ENCODE results near the gene MRPL4. TPM values are rescaled to one million over a fixed set of nuclear protein-coding genes. Genes with fewer than 3 reads are reported as not detected.

MRPL4 gene
- total RNA-seq, 1 donor from 2014 or later = 71.8 TPM

GRCh38 chr19:10295305-10295846 lies 43.4 kb downstream of the MRPL4 start:
- DNase-seq (ENCODE audit: low spot score) = no peak
- intact Hi-C loops (cut with DNase I) = no loop called here

- intact Hi-C loops (cut with DNase I) = no loop called here
- DNase-seq (ENCODE audit: low spot score) = no peak
Measured at GRCh38 chr19:10295847-10296591, 44.0 kb downstream of the MRPL4 start.

- intact Hi-C loops (cut with DNase I) = no loop called here
- DNase-seq (ENCODE audit: low spot score) = no peak
Measured at GRCh38 chr19:10299545-10300458, 47.8 kb downstream of the MRPL4 start.

GRCh38 chr19:10305139-10305806 lies 53.3 kb downstream of the MRPL4 start:
- intact Hi-C loops (cut with DNase I) = no loop called here
- no peak for DNase-seq (ENCODE audit: low spot score)

DNA sequence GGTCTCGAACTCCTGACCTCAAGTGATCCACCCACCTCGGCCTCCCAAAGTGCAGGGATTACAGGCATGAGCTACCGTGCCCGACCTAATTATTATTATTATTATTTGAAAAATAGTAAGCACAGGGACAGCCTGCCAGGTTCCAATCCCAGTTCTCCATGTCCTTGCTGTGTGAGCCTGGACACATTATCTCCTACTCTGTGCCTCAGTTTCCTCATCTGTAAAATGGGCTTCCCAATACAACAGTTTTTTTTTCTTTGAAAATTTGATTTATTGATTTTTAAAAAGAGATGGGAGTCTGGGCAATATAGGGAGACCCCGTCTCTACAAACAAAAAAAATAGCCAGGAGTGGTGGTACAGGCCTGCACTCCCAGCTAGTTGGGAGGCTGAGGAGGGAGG lies 54.3 kb downstream of the MRPL4 start:
- intact Hi-C loops (cut with DNase I) = no loop called here
- DNase-seq (ENCODE audit: low spot score) = no peak

DNA sequence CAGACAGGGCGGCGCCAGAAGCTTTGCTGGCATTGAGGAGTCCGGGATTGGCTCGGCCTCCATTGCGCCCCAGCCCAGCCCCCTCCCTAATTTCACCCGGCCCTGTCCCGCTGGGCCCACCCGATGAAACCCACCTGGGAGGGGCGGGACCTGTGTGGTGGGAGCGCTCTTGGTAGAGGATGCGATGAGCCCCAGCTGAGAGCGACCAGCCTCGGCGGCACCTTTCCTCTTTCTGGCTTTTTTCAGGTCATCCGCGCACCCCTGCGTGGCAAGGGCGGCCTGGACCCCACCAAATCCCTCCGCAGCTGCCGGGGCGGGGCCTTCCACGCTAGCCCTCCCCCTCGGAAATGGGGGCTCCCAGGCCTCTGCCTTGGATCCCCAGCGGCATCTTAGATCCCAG lies 57.4 kb downstream of the MRPL4 start, which contains the start of gene ZGLP1:
Gene ZGLP1 (minus strand): TSS at position 393 of the 400 bp plus-strand sequence.
- DNase-seq (ENCODE audit: low spot score) = no peak

More for the DNA sequence above, 57.4 kb downstream of the MRPL4 start, which contains the start of gene ZGLP1:
- intact Hi-C loops (cut with DNase I) = no loop called here

Small RNA genes within 50 kb of the gene (microRNA-seq; reads per million reads assigned to microRNA genes)
- gene MIR4322 = not detected

Other genes starting within 250 kb of the MRPL4 start
- gene COL5A3, start 241.7 kb upstream of the MRPL4 start, total RNA-seq = 8.9 TPM
- gene RDH8, start 238.7 kb upstream of the MRPL4 start, total RNA-seq = not detected
- gene SHFL, start 165.9 kb upstream of the MRPL4 start, total RNA-seq = 9.4 TPM
- gene ANGPTL6, start 149.5 kb upstream of the MRPL4 start, total RNA-seq = 0.19 TPM
- gene PPAN, start 145.9 kb upstream of the MRPL4 start, total RNA-seq = 29.5 TPM
- gene P2RY11, start 140.5 kb upstream of the MRPL4 start, total RNA-seq = 10.0 TPM
- 126 TPM for gene EIF3G, start 132.3 kb upstream of the MRPL4 start, total RNA-seq
- gene DNMT1, start 57.3 kb upstream of the MRPL4 start, total RNA-seq = 27.3 TPM
- gene S1PR2, start 20.9 kb upstream of the MRPL4 start, total RNA-seq = 3.6 TPM
- gene ICAM1, start 18.9 kb downstream of the MRPL4 start, total RNA-seq = 9.8 TPM
- gene ICAM4, start 34.7 kb downstream of the MRPL4 start, total RNA-seq = 0.46 TPM
- gene ICAM5, start 37.7 kb downstream of the MRPL4 start, total RNA-seq = 0.67 TPM
- 1.9 TPM for gene ZGLP1, start 57.6 kb downstream of the MRPL4 start, total RNA-seq
- gene FDX2, start 63.8 kb downstream of the MRPL4 start, total RNA-seq = 16.9 TPM
- gene RAVER1, start 81.3 kb downstream of the MRPL4 start, total RNA-seq = 17.8 TPM
- 14.4 TPM for gene ICAM3, start 87.4 kb downstream of the MRPL4 start, total RNA-seq
- 66.2 TPM for gene TYK2, start 128.4 kb downstream of the MRPL4 start, total RNA-seq
- gene CDC37, start 151.3 kb downstream of the MRPL4 start, total RNA-seq = 140 TPM
- gene PDE4A, start 168.3 kb downstream of the MRPL4 start, total RNA-seq = 8.2 TPM